Liver (tissue), 9 donors: ENCODE data around the gene SLC22A3. TPM values are rescaled to one million over a fixed set of nuclear protein-coding genes. Genes with fewer than 3 reads are reported as not detected.

Experiments used
- DNase-seq: peaks from one replicate; pipeline ENCODE4 v3.0.0-alpha.2; 2017; ENCODE audit warnings: low spot score
- H3K27ac ChIP-seq, 2 donors: one replicate each; pipeline ENCODE4 v1.7.0; 2013; ENCODE audit warnings: inconsistent platforms in 2 of 2, low read length in 2 of 2, control low read depth in 1 of 2, low read depth in 1 of 2, mild to moderate bottlenecking in 1 of 2
- H3K27me3 ChIP-seq, 4 donors: one replicate each; pipeline versions ENCODE4 v1.6.1 to v1.7.0; 2013; ENCODE audit warnings: low read length in 3 of 4, inconsistent platforms in 1 of 4, mild to moderate bottlenecking in 1 of 4, moderate library complexity in 1 of 4; ENCODE audit not compliant: control insufficient read depth in 4 of 4, insufficient read depth in 4 of 4
- H3K36me3 ChIP-seq, 4 donors: one replicate each; pipeline versions ENCODE4 v1.6.1 to v1.7.0; 2013; ENCODE audit warnings: low read length in 3 of 4, mild to moderate bottlenecking in 3 of 4, low read depth in 1 of 4, moderate library complexity in 1 of 4; ENCODE audit not compliant: control insufficient read depth in 4 of 4, insufficient read depth in 3 of 4
- H3K4me1 ChIP-seq, 4 donors: one replicate each; pipeline versions ENCODE4 v1.6.1 to v1.7.0; 2013; ENCODE audit warnings: low read length in 3 of 4, mild to moderate bottlenecking in 3 of 4, moderate library complexity in 1 of 4; ENCODE audit not compliant: control insufficient read depth in 4 of 4, insufficient read depth in 4 of 4
- H3K4me3 ChIP-seq, 3 donors: one replicate each; pipeline versions ENCODE4 v1.6.1 to v1.7.0; 2013; ENCODE audit warnings: low read length in 3 of 3, control low read depth in 1 of 3, low read depth in 1 of 3, mild to moderate bottlenecking in 1 of 3
- H3K9ac ChIP-seq, 2 donors: one replicate each; pipeline ENCODE4 v1.7.0; 2013; ENCODE audit warnings: low read length in 2 of 2, mild to moderate bottlenecking in 2 of 2, moderate library complexity in 2 of 2, control low read depth in 1 of 2, low read depth in 1 of 2
- H3K9me3 ChIP-seq, 4 donors: one replicate each; pipeline versions ENCODE4 v1.6.1 to v1.7.0; 2013; ENCODE audit warnings: low read length in 3 of 4; ENCODE audit not compliant: control insufficient read depth in 4 of 4
- EGR1 ChIP-seq, 2 donors: IDR thresholded peaks; 2 replicates each; pipeline ENCODE4 v1.6.1; 2016 to 2018; ENCODE audit warnings: antibody characterized with exemption in 2 of 2, low read depth in 2 of 2
- FOXA2 ChIP-seq: IDR thresholded peaks from 2 replicates; pipeline ENCODE4 v1.6.1; 2016; ENCODE audit warnings: antibody characterized with exemption
- HNF4A ChIP-seq, 2 donors: conservative IDR thresholded peaks; 2 replicates each; pipeline ENCODE4 v1.6.1; 2016; ENCODE audit warnings: antibody characterized with exemption in 2 of 2, mild to moderate bottlenecking in 2 of 2
- HNF4G ChIP-seq: IDR thresholded peaks from 2 replicates; pipeline ENCODE4 v1.6.1; 2016; ENCODE audit warnings: antibody characterized with exemption
- JUND ChIP-seq, 2 donors: IDR thresholded peaks; 2 replicates each; pipeline ENCODE4 v1.6.1; 2016; ENCODE audit warnings: antibody characterized with exemption in 2 of 2
- MAX ChIP-seq: IDR thresholded peaks from 2 replicates; pipeline ENCODE4 v1.6.1; 2016; ENCODE audit warnings: antibody characterized with exemption
- NR2F2 ChIP-seq: IDR thresholded peaks from 2 replicates; pipeline ENCODE4 v1.6.1; 2016; ENCODE audit warnings: antibody characterized with exemption
- RAD21 ChIP-seq, 2 donors: IDR thresholded peaks; 2 replicates each; pipeline ENCODE4 v1.6.1; 2016; ENCODE audit warnings: antibody characterized with exemption in 2 of 2, mild to moderate bottlenecking in 2 of 2
- REST ChIP-seq: IDR thresholded peaks from 2 replicates; pipeline ENCODE4 v1.6.1; 2016; ENCODE audit warnings: antibody characterized with exemption, mild to moderate bottlenecking
- RXRA ChIP-seq, 2 donors: IDR thresholded peaks; 2 replicates each; pipeline ENCODE4 v1.6.1; 2017 to 2018; ENCODE audit warnings: antibody characterized with exemption in 2 of 2, mild to moderate bottlenecking in 1 of 2
- SP1 ChIP-seq: IDR thresholded peaks from 2 replicates; pipeline ENCODE4 v1.6.1; 2018; ENCODE audit warnings: antibody characterized with exemption, mild to moderate bottlenecking
- YY1 ChIP-seq: IDR thresholded peaks from 2 replicates; pipeline ENCODE4 v1.6.1; 2016; ENCODE audit warnings: antibody characterized with exemption, mild to moderate bottlenecking
- WGBS: extraction: QIAGEN DNeasy Blood & Tissue Kit; methylation state at CpG from one replicate; pipeline ENCODE4 v1.1.7; 2013; 5-methylcytosine and 5-hydroxymethylcytosine counted together
- polyA plus RNA-seq, 2 donors: library from polyadenylated mRNA; stranded (reverse) in 1 of 2; unstranded in 1 of 2; fragments of 200-250 nt in 1 of 2; fragments of >200 nt in 1 of 2; fragmentation: Nextera tagmentation in 1 of 2; extraction: Ambion mirVana in 1 of 2; gene quantifications; one replicate each; pipeline versions ENCODE4 v1.2.1 to v1.2.3, GENCODE V29; 2013 to 2015
- total RNA-seq, 2 donors: library from RNA; depleted of rRNA; stranded (reverse); fragments of >200 nt; gene quantifications; one replicate each; pipeline ENCODE4 v1.2.3, GENCODE V29; 2014
- donor health status: healthy.
- donor health status: healthy.
- donor health status: healthy.
- donor health status: healthy.
- donor health status: healthy.

Gene SLC22A3
- total and polyA plus RNA-seq, 4 donors: 7.6 to 40.9 (median 19.4) TPM

- H3K27ac ChIP-seq: no peak overlapping the region
- no peaks in the 10 kb centered on the region for H3K27me3 ChIP-seq
- no peaks in the 10 kb centered on the region for H3K36me3 ChIP-seq
- no peaks in the 10 kb centered on the region for H3K9me3 ChIP-seq
- H3K9ac ChIP-seq: no peak overlapping the region
- WGBS: 79% methylated on average over 5 of the region's 5 CpGs
- H3K4me1 ChIP-seq: peaks cover 6 to 19% (median 8%) of the 10 kb centered on the region in 4 donors
- H3K4me3 ChIP-seq: no peak overlapping the region
- TF ChIP-seq JUND (IDR thresholded peaks at IDR 0.05) (peak in 1 of 2 donors; percentile 37), NR2F2 (no peak)
- no peak for DNase-seq
Observed at GRCh38 chr6:160386869-160387530, 38.8 kb downstream of the SLC22A3 start.

- Histone ChIP-seq H3K4me1 (peaks cover 6 to 19% (median 9%) of the 10 kb centered on the region in 4 donors), H3K9me3 (no peaks in the 10 kb centered on the region), H3K27me3 (no peaks in the 10 kb centered on the region), H3K27ac (no peak overlapping the region), H3K9ac (no peak overlapping the region), H3K4me3 (no peak overlapping the region), H3K36me3 (no peaks in the 10 kb centered on the region)
- TF ChIP-seq YY1 (no peak), RAD21 (IDR thresholded peaks at IDR 0.05) (no peak), REST (no peak), NR2F2 (no peak), FOXA2 (no peak), MAX (no peak), EGR1 (IDR thresholded peaks at IDR 0.05; ENCODE audit: low read depth in 2 of 2) (no peak), RXRA (IDR thresholded peaks at IDR 0.05) (no peak)
- no peak for DNase-seq
- 85% methylated on average over 3 of the region's 3 CpGs for whole genome bisulfite sequencing
Observed at GRCh38 chr6:160387916-160388643, 39.9 kb downstream of the SLC22A3 start.

GRCh38 chr6:160388922-160389321 is 40.7 kb downstream of the SLC22A3 start:
- Histone ChIP-seq H3K4me3 (no peak overlapping the region), H3K9me3 (no peaks in the 10 kb centered on the region), H3K27me3 (no peaks in the 10 kb centered on the region), H3K36me3 (no peaks in the 10 kb centered on the region), H3K9ac (no peak overlapping the region), H3K4me1 (peaks cover 6 to 22% (median 11%) of the 10 kb centered on the region in 4 donors), H3K27ac (no peak overlapping the region)
- 75% methylated on average over 4 of the region's 4 CpGs for WGBS
- TF ChIP-seq HNF4A (conservative IDR thresholded peaks at IDR 0.05): no peak
- TF ChIP-seq SP1: no peak
- TF ChIP-seq HNF4G: no peak
- DNase-seq: no peak
